ENCODE data around the gene XRCC4.

GRCh38 chr5:83400241-83400640 is 322.9 kb downstream of the XRCC4 start:
- TF ChIP-seq, protein P1, sequence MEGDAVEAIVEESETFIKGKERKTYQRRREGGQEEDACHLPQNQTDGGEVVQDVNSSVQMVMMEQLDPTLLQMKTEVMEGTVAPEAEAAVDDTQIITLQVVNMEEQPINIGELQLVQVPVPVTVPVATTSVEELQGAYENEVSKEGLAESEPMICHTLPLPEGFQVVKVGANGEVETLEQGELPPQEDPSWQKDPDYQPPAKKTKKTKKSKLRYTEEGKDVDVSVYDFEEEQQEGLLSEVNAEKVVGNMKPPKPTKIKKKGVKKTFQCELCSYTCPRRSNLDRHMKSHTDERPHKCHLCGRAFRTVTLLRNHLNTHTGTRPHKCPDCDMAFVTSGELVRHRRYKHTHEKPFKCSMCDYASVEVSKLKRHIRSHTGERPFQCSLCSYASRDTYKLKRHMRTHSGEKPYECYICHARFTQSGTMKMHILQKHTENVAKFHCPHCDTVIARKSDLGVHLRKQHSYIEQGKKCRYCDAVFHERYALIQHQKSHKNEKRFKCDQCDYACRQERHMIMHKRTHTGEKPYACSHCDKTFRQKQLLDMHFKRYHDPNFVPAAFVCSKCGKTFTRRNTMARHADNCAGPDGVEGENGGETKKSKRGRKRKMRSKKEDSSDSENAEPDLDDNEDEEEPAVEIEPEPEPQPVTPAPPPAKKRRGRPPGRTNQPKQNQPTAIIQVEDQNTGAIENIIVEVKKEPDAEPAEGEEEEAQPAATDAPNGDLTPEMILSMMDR (conservative IDR thresholded peaks at IDR 0.05), result no peak
- TF ChIP-seq ZFX (IDR thresholded peaks at IDR 0.05), result no peak
